GM23338 (cell line): ENCODE data around the gene NXN. TPM values are rescaled to one million over a fixed set of nuclear protein-coding genes. Genes with fewer than 3 reads are reported as not detected.
A peak's percentile ranks its signal among the peaks of the same experiment; 100 is the strongest.
"Not testable (repeated sequence)": the region's sequence is repeated elsewhere in the genome, so short reads cannot be mapped to it uniquely, and the experiment has no call there.

Experiments used
- ATAC-seq: fragments of 200-7000 bp; cut with Tn5 transposase; 3 replicates; pipeline ENCODE4 v1.9.1; 2020
- DNase-seq: peaks from one replicate; pipeline ENCODE4 v3.0.0-alpha.2; 2015; ENCODE audit warnings: low spot score
- H2AFZ ChIP-seq: fragments of 200-600 bp; sonication (generic); 2 replicates; pipeline ENCODE4 v1.8.0; 2016; ENCODE audit warnings: antibody characterized with exemption, mild to moderate bottlenecking, moderate library complexity
- H3F3A ChIP-seq: fragments of 200-600 bp; sonication (generic); replicated peaks from 2 replicates; pipeline ENCODE4 v1.8.0; 2017; ENCODE audit warnings: antibody characterized with exemption, mixed run types, low read depth
- H3K27ac ChIP-seq: fragments of 200-600 bp; sonication (generic); 2 replicates; pipeline ENCODE4 v1.6.1; 2016; ENCODE audit warnings: low read depth
- H3K27me3 ChIP-seq: fragments of 200-600 bp; sonication (generic); 2 replicates; pipeline ENCODE4 v1.8.0; 2016; ENCODE audit warnings: mild to moderate bottlenecking, mixed run types, moderate library complexity; ENCODE audit not compliant: insufficient read depth
- H3K36me3 ChIP-seq: fragments of 200-600 bp; sonication (generic); 2 replicates; pipeline ENCODE4 v1.8.0; 2016; ENCODE audit warnings: mild to moderate bottlenecking; ENCODE audit not compliant: insufficient read depth
- H3K4me1 ChIP-seq: fragments of 200-600 bp; sonication (generic); 2 replicates; pipeline ENCODE4 v1.8.0; 2016; ENCODE audit warnings: mild to moderate bottlenecking, moderate library complexity; ENCODE audit not compliant: insufficient read depth
- H3K4me2 ChIP-seq: fragments of 200-600 bp; sonication (generic); 2 replicates; pipeline ENCODE4 v1.7.1; 2017; ENCODE audit warnings: mixed run types
- H3K4me3 ChIP-seq: fragments of 200-600 bp; sonication (generic); 2 replicates; pipeline ENCODE4 v1.6.1; 2016; ENCODE audit warnings: mixed run types
- H3K79me2 ChIP-seq: fragments of 200-600 bp; sonication (generic); replicated peaks from 2 replicates; pipeline ENCODE4 v1.8.0; 2017; ENCODE audit warnings: mild to moderate bottlenecking; ENCODE audit not compliant: insufficient read depth
- H3K9me2 ChIP-seq: fragments of 200-600 bp; sonication (generic); 2 replicates; pipeline ENCODE4 v1.8.0; 2017; ENCODE audit not compliant: insufficient read depth
- H4K20me1 ChIP-seq: fragments of 200-600 bp; sonication (generic); replicated peaks from 2 replicates; pipeline ENCODE4 v1.8.0; 2017; ENCODE audit warnings: mild to moderate bottlenecking; ENCODE audit not compliant: insufficient read depth
- H3K27ac Mint-ChIP-seq: 2 replicates; pipeline ENCODE4 v1.8.0; 2020; ENCODE audit warnings: inconsistent platforms, mild to moderate bottlenecking, moderate library complexity, mixed read lengths
- H3K27me3 Mint-ChIP-seq: 3 replicates; pipeline ENCODE4 v1.8.0; 2022; ENCODE audit warnings: low read depth, mild to moderate bottlenecking, moderate library complexity, mixed read lengths, inconsistent platforms; ENCODE audit not compliant: insufficient read depth, poor library complexity
- H3K36me3 Mint-ChIP-seq: 3 replicates; pipeline ENCODE4 v1.8.0; 2021; ENCODE audit warnings: low read depth, mild to moderate bottlenecking, inconsistent platforms, moderate library complexity, mixed read lengths
- H3K4me1 Mint-ChIP-seq: 3 replicates; pipeline ENCODE4 v1.8.0; 2020; ENCODE audit warnings: mild to moderate bottlenecking, inconsistent platforms, mixed read lengths
- H3K4me3 Mint-ChIP-seq: 3 replicates; pipeline ENCODE4 v1.8.0; 2021; ENCODE audit warnings: moderate library complexity, mild to moderate bottlenecking, inconsistent platforms, mixed read lengths
- H3K9me3 Mint-ChIP-seq: 3 replicates; pipeline ENCODE4 v1.8.0; 2020; ENCODE audit warnings: moderate library complexity, mild to moderate bottlenecking, inconsistent platforms, mixed read lengths
- CREB1 ChIP-seq: fragments of 250-450 bp; sonication (Bioruptor Pico); IDR thresholded peaks from 2 replicates; pipeline ENCODE4 v1.5.0; 2020; ENCODE audit warnings: low read depth, mild to moderate bottlenecking, moderate library complexity
- CTCF ChIP-seq, 2 experiments: fragments of 200-600 bp in 1 of 2; sonication (generic) in 1 of 2; conservative IDR thresholded peaks; 2 replicates each; pipeline versions ENCODE4 v1.5.1 to v1.6.1; 2016 to 2017; ENCODE audit warnings: antibody characterized with exemption in 2 of 2, low read depth in 2 of 2, mild to moderate bottlenecking in 2 of 2, moderate library complexity in 1 of 2
- EZH2 ChIP-seq: fragments of 200-600 bp; sonication (generic); IDR thresholded peaks from one replicate; pipeline ENCODE4 v1.8.0; 2017; ENCODE audit warnings: antibody characterized with exemption, mild to moderate bottlenecking, low read depth; ENCODE audit not compliant: unreplicated experiment
- POLR2AphosphoS5 ChIP-seq: IDR thresholded peaks from 2 replicates; pipeline ENCODE4 v1.6.1; 2016; ENCODE audit warnings: antibody characterized with exemption, low read depth
- REST ChIP-seq: IDR thresholded peaks from one replicate; pipeline ENCODE4 v1.6.1; 2018; ENCODE audit warnings: antibody characterized with exemption; ENCODE audit not compliant: unreplicated experiment
- STAT1 ChIP-seq: IDR thresholded peaks from one replicate; pipeline ENCODE4 v1.6.1; 2016; ENCODE audit warnings: antibody characterized with exemption; ENCODE audit not compliant: unreplicated experiment
- ZNF114 ChIP-seq: fragments of 250-450 bp; sonication (Bioruptor Pico); IDR thresholded peaks from 2 replicates; pipeline ENCODE4 v1.5.0; 2020; ENCODE audit warnings: mild to moderate bottlenecking, moderate library complexity
- ZNF331 ChIP-seq: fragments of 250-450 bp; sonication (Bioruptor Pico); IDR thresholded peaks from 2 replicates; pipeline ENCODE4 v1.5.0; 2020; ENCODE audit warnings: low read depth, mild to moderate bottlenecking, moderate library complexity
- ZNF462 ChIP-seq: fragments of 250-450 bp; sonication (Bioruptor Pico); IDR thresholded peaks from 2 replicates; pipeline ENCODE4 v1.5.0; 2020; ENCODE audit warnings: mild to moderate bottlenecking, moderate library complexity
- polyA plus RNA-seq: library from polyadenylated mRNA; unstranded; fragments of >200 nt; fragmentation: Nextera tagmentation; extraction: Ambion mirVana; gene quantifications from 2 replicates; pipeline ENCODE4 v1.2.1, GENCODE V29; 2016
- total RNA-seq: library from RNA; depleted of rRNA; stranded (reverse); fragments of >200 nt; shearing (Covaris generic); gene quantifications from 2 replicates; pipeline ENCODE4 v1.2.3, GENCODE V29; 2014

Gene NXN
- total and polyA plus RNA-seq, 2 experiments from 2014 or later, result 31.8 to 105 TPM

GRCh38 chr17:953767-954166 is 25.8 kb downstream of the NXN start:
- Histone ChIP-seq H3K4me3 (no peak overlapping the region), H3K4me2 (no peak overlapping the region), H3K27me3 (no peaks in the 10 kb centered on the region), H3K27ac (peak overlapping the region; percentile 83), H3K4me1 (peaks cover 12% of the 10 kb centered on the region), H4K20me1 (peaks cover 4% of the 10 kb centered on the region), H3K79me2 (peaks cover 65% of the 10 kb centered on the region), H2AFZ (no peak overlapping the region), H3K36me3 (no peaks in the 10 kb centered on the region; the same call in 1 of the 2 replicates), H3K9me2 (no peaks in the 10 kb centered on the region), H3F3A (peaks cover 10% of the 10 kb centered on the region; the same call in 1 of the 2 replicates)
- Mint-ChIP-seq H3K36me3 (peaks cover 27% of the 10 kb centered on the region), H3K4me3 (no peak overlapping the region), H3K27ac (no peak overlapping the region), H3K9me3 (no peaks in the 10 kb centered on the region; the same call in 2 of the 3 replicates), H3K4me1 (peaks cover 41% of the 10 kb centered on the region), H3K27me3 (peaks cover 26% of the 10 kb centered on the region)
- DNase-seq (no peak), ATAC-seq (no peak)
- no peak for TF ChIP-seq REST
- no peak for TF ChIP-seq CREB1 (CRISPR knock-in tag)
- no peak for TF ChIP-seq ZNF114 (CRISPR knock-in tag)
- TF ChIP-seq STAT1, result no peak
- no peak for TF ChIP-seq POLR2AphosphoS5
- TF ChIP-seq ZNF462 (CRISPR knock-in tag), result no peak
- TF ChIP-seq CTCF (conservative IDR thresholded peaks at IDR 0.05; ENCODE audit: low read depth in 2 of 2), result no peak
- TF ChIP-seq EZH2, result no peak
- TF ChIP-seq ZNF331 (CRISPR knock-in tag), result no peak

GRCh38 chr17:952592-952991 is 27.0 kb downstream of the NXN start:
- not testable (repeated sequence) for H3K36me3 ChIP-seq, H4K20me1 ChIP-seq, H2AFZ ChIP-seq, H3F3A ChIP-seq, H3K9me3 Mint-ChIP-seq, ATAC-seq, H3K4me3 Mint-ChIP-seq, H3K27ac Mint-ChIP-seq, H3K27me3 ChIP-seq, H3K4me3 ChIP-seq, H3K9me2 ChIP-seq, H3K4me2 ChIP-seq, DNase-seq
- peaks cover 38% of the 10 kb centered on the region for H3K4me1 Mint-ChIP-seq
- H3K4me1 ChIP-seq, result peaks cover 12% of the 10 kb centered on the region
- H3K36me3 Mint-ChIP-seq, result peaks cover 20% of the 10 kb centered on the region
- H3K27me3 Mint-ChIP-seq, result peaks cover 27% of the 10 kb centered on the region
- peaks cover 63% of the 10 kb centered on the region for H3K79me2 ChIP-seq
- H3K27ac ChIP-seq, result peak overlapping the region; percentile 83; the same call in 1 of the 2 replicates
